Measurements from ENCODE around the gene ANGPT4.

- TF ChIP-seq, protein P1, sequence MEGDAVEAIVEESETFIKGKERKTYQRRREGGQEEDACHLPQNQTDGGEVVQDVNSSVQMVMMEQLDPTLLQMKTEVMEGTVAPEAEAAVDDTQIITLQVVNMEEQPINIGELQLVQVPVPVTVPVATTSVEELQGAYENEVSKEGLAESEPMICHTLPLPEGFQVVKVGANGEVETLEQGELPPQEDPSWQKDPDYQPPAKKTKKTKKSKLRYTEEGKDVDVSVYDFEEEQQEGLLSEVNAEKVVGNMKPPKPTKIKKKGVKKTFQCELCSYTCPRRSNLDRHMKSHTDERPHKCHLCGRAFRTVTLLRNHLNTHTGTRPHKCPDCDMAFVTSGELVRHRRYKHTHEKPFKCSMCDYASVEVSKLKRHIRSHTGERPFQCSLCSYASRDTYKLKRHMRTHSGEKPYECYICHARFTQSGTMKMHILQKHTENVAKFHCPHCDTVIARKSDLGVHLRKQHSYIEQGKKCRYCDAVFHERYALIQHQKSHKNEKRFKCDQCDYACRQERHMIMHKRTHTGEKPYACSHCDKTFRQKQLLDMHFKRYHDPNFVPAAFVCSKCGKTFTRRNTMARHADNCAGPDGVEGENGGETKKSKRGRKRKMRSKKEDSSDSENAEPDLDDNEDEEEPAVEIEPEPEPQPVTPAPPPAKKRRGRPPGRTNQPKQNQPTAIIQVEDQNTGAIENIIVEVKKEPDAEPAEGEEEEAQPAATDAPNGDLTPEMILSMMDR (IDR thresholded peaks at IDR 0.05), result no peak
- TF ChIP-seq POLR2A (IDR thresholded peaks at IDR 0.05), result no peak
Measured at GRCh38 chr20:963795-964194, 47.7 kb upstream of the ANGPT4 start.
